GM23338 (cell line): ENCODE measurements around the gene KLF11. TPM values are rescaled to one million over a fixed set of nuclear protein-coding genes. Genes with fewer than 3 reads are reported as not detected.

Source experiments
- ATAC-seq: fragments of 200-7000 bp; cut with Tn5 transposase; 3 replicates; pipeline ENCODE4 v1.9.1; 2020
- DNase-seq: peaks from one replicate; pipeline ENCODE4 v3.0.0-alpha.2; 2015; ENCODE audit warnings: low spot score
- H2AFZ ChIP-seq: fragments of 200-600 bp; sonication (generic); 2 replicates; pipeline ENCODE4 v1.8.0; 2016; ENCODE audit warnings: antibody characterized with exemption, mild to moderate bottlenecking, moderate library complexity
- H3F3A ChIP-seq: fragments of 200-600 bp; sonication (generic); replicated peaks from 2 replicates; pipeline ENCODE4 v1.8.0; 2017; ENCODE audit warnings: antibody characterized with exemption, mixed run types, low read depth
- H3K27ac ChIP-seq: fragments of 200-600 bp; sonication (generic); 2 replicates; pipeline ENCODE4 v1.6.1; 2016; ENCODE audit warnings: low read depth
- H3K27me3 ChIP-seq: fragments of 200-600 bp; sonication (generic); 2 replicates; pipeline ENCODE4 v1.8.0; 2016; ENCODE audit warnings: mild to moderate bottlenecking, mixed run types, moderate library complexity; ENCODE audit not compliant: insufficient read depth
- H3K36me3 ChIP-seq: fragments of 200-600 bp; sonication (generic); 2 replicates; pipeline ENCODE4 v1.8.0; 2016; ENCODE audit warnings: mild to moderate bottlenecking; ENCODE audit not compliant: insufficient read depth
- H3K4me1 ChIP-seq: fragments of 200-600 bp; sonication (generic); 2 replicates; pipeline ENCODE4 v1.8.0; 2016; ENCODE audit warnings: mild to moderate bottlenecking, moderate library complexity; ENCODE audit not compliant: insufficient read depth
- H3K4me2 ChIP-seq: fragments of 200-600 bp; sonication (generic); 2 replicates; pipeline ENCODE4 v1.7.1; 2017; ENCODE audit warnings: mixed run types
- H3K4me3 ChIP-seq: fragments of 200-600 bp; sonication (generic); 2 replicates; pipeline ENCODE4 v1.6.1; 2016; ENCODE audit warnings: mixed run types
- H3K79me2 ChIP-seq: fragments of 200-600 bp; sonication (generic); replicated peaks from 2 replicates; pipeline ENCODE4 v1.8.0; 2017; ENCODE audit warnings: mild to moderate bottlenecking; ENCODE audit not compliant: insufficient read depth
- H3K9me2 ChIP-seq: fragments of 200-600 bp; sonication (generic); 2 replicates; pipeline ENCODE4 v1.8.0; 2017; ENCODE audit not compliant: insufficient read depth
- H4K20me1 ChIP-seq: fragments of 200-600 bp; sonication (generic); replicated peaks from 2 replicates; pipeline ENCODE4 v1.8.0; 2017; ENCODE audit warnings: mild to moderate bottlenecking; ENCODE audit not compliant: insufficient read depth
- H3K27ac Mint-ChIP-seq: 2 replicates; pipeline ENCODE4 v1.8.0; 2020; ENCODE audit warnings: inconsistent platforms, mild to moderate bottlenecking, moderate library complexity, mixed read lengths
- H3K27me3 Mint-ChIP-seq: 3 replicates; pipeline ENCODE4 v1.8.0; 2022; ENCODE audit warnings: low read depth, mild to moderate bottlenecking, moderate library complexity, mixed read lengths, inconsistent platforms; ENCODE audit not compliant: insufficient read depth, poor library complexity
- H3K36me3 Mint-ChIP-seq: 3 replicates; pipeline ENCODE4 v1.8.0; 2021; ENCODE audit warnings: low read depth, mild to moderate bottlenecking, inconsistent platforms, moderate library complexity, mixed read lengths
- H3K4me1 Mint-ChIP-seq: 3 replicates; pipeline ENCODE4 v1.8.0; 2020; ENCODE audit warnings: mild to moderate bottlenecking, inconsistent platforms, mixed read lengths
- H3K4me3 Mint-ChIP-seq: 3 replicates; pipeline ENCODE4 v1.8.0; 2021; ENCODE audit warnings: moderate library complexity, mild to moderate bottlenecking, inconsistent platforms, mixed read lengths
- H3K9me3 Mint-ChIP-seq: 3 replicates; pipeline ENCODE4 v1.8.0; 2020; ENCODE audit warnings: moderate library complexity, mild to moderate bottlenecking, inconsistent platforms, mixed read lengths
- CREB1 ChIP-seq: fragments of 250-450 bp; sonication (Bioruptor Pico); IDR thresholded peaks from 2 replicates; pipeline ENCODE4 v1.5.0; 2020; ENCODE audit warnings: low read depth, mild to moderate bottlenecking, moderate library complexity
- CTCF ChIP-seq, 2 experiments: fragments of 200-600 bp in 1 of 2; sonication (generic) in 1 of 2; conservative IDR thresholded peaks; 2 replicates each; pipeline versions ENCODE4 v1.5.1 to v1.6.1; 2016 to 2017; ENCODE audit warnings: antibody characterized with exemption in 2 of 2, low read depth in 2 of 2, mild to moderate bottlenecking in 2 of 2, moderate library complexity in 1 of 2
- ETS1 ChIP-seq: IDR thresholded peaks from 2 replicates; pipeline ENCODE4 v1.6.1; 2016; ENCODE audit warnings: antibody characterized with exemption
- EZH2 ChIP-seq: fragments of 200-600 bp; sonication (generic); IDR thresholded peaks from one replicate; pipeline ENCODE4 v1.8.0; 2017; ENCODE audit warnings: antibody characterized with exemption, mild to moderate bottlenecking, low read depth; ENCODE audit not compliant: unreplicated experiment
- EZH2phosphoT487 ChIP-seq: fragments of 200-600 bp; sonication (generic); IDR thresholded peaks from one replicate; pipeline ENCODE4 v1.8.1; 2018; ENCODE audit warnings: antibody characterized with exemption; ENCODE audit not compliant: unreplicated experiment
- JUNB ChIP-seq: IDR thresholded peaks from one replicate; pipeline ENCODE4 v1.6.1; 2016; ENCODE audit warnings: antibody characterized with exemption; ENCODE audit not compliant: unreplicated experiment
- NANOG ChIP-seq: IDR thresholded peaks from 2 replicates; pipeline ENCODE4 v1.6.1; 2016; ENCODE audit warnings: antibody characterized with exemption, borderline replicate concordance
- POLR2AphosphoS5 ChIP-seq: IDR thresholded peaks from 2 replicates; pipeline ENCODE4 v1.6.1; 2016; ENCODE audit warnings: antibody characterized with exemption, low read depth
- REST ChIP-seq: IDR thresholded peaks from one replicate; pipeline ENCODE4 v1.6.1; 2018; ENCODE audit warnings: antibody characterized with exemption; ENCODE audit not compliant: unreplicated experiment
- STAT1 ChIP-seq: IDR thresholded peaks from one replicate; pipeline ENCODE4 v1.6.1; 2016; ENCODE audit warnings: antibody characterized with exemption; ENCODE audit not compliant: unreplicated experiment
- ZNF114 ChIP-seq: fragments of 250-450 bp; sonication (Bioruptor Pico); IDR thresholded peaks from 2 replicates; pipeline ENCODE4 v1.5.0; 2020; ENCODE audit warnings: mild to moderate bottlenecking, moderate library complexity
- ZNF331 ChIP-seq: fragments of 250-450 bp; sonication (Bioruptor Pico); IDR thresholded peaks from 2 replicates; pipeline ENCODE4 v1.5.0; 2020; ENCODE audit warnings: low read depth, mild to moderate bottlenecking, moderate library complexity
- ZNF462 ChIP-seq: fragments of 250-450 bp; sonication (Bioruptor Pico); IDR thresholded peaks from 2 replicates; pipeline ENCODE4 v1.5.0; 2020; ENCODE audit warnings: mild to moderate bottlenecking, moderate library complexity
- polyA plus RNA-seq: library from polyadenylated mRNA; unstranded; fragments of >200 nt; fragmentation: Nextera tagmentation; extraction: Ambion mirVana; gene quantifications from 2 replicates; pipeline ENCODE4 v1.2.1, GENCODE V29; 2016
- total RNA-seq: library from RNA; depleted of rRNA; stranded (reverse); fragments of >200 nt; shearing (Covaris generic); gene quantifications from 2 replicates; pipeline ENCODE4 v1.2.3, GENCODE V29; 2014

The KLF11 gene
- total and polyA plus RNA-seq, 2 experiments from 2014 or later: 1.4 to 5.6 TPM

GRCh38 chr2:10103179-10103578, 59.8 kb downstream of the KLF11 start:
- DNase-seq: no peak
- no peak for TF ChIP-seq POLR2AphosphoS5
- TF ChIP-seq CTCF (conservative IDR thresholded peaks at IDR 0.05; ENCODE audit: low read depth in 2 of 2): no peak
- TF ChIP-seq JUNB: no peak
- no peak for TF ChIP-seq ZNF114 (CRISPR knock-in tag)
- TF ChIP-seq EZH2phosphoT487: no peak
- TF ChIP-seq NANOG: no peak
- no peak for TF ChIP-seq STAT1
- no peak for TF ChIP-seq ZNF331 (CRISPR knock-in tag)
- no peak for TF ChIP-seq CREB1 (CRISPR knock-in tag)
- no peak for TF ChIP-seq ZNF462 (CRISPR knock-in tag)
- TF ChIP-seq REST: no peak
- TF ChIP-seq EZH2: no peak
- TF ChIP-seq ETS1: no peak
- H3K36me3 ChIP-seq: no peaks in the 10 kb centered on the region
- no peaks in the 10 kb centered on the region for H3K4me1 ChIP-seq
- H3K27ac Mint-ChIP-seq: no peak overlapping the region
- no peak overlapping the region for H2AFZ ChIP-seq
- H3K36me3 Mint-ChIP-seq: peaks cover 12% of the 10 kb centered on the region; the same call in 2 of the 3 replicates
- H3K27me3 ChIP-seq: no peaks in the 10 kb centered on the region
- no peaks in the 10 kb centered on the region for H4K20me1 ChIP-seq
- no peaks in the 10 kb centered on the region for H3F3A ChIP-seq
- ATAC-seq: no peak
- peaks cover 8% of the 10 kb centered on the region for H3K27me3 Mint-ChIP-seq
- no peaks in the 10 kb centered on the region for H3K79me2 ChIP-seq
- H3K4me3 Mint-ChIP-seq: no peak overlapping the region
- H3K9me2 ChIP-seq: 0 out of 2 replicates have a peak, but pooled peaks cover 3% of the 10 kb centered on the region
- no peak overlapping the region for H3K4me2 ChIP-seq
- H3K4me1 Mint-ChIP-seq: no peaks in the 10 kb centered on the region; the same call in 2 of the 3 replicates
- no peak overlapping the region for H3K4me3 ChIP-seq
- no peak overlapping the region for H3K27ac ChIP-seq
- peaks cover 20% of the 10 kb centered on the region for H3K9me3 Mint-ChIP-seq
